ENCODE measurements around the gene TAOK3.

Gene TAOK3

GRCh38 chr12:118219772-118220171 is 152.9 kb downstream of the TAOK3 start:
- no peak for TF ChIP-seq CTCF (IDR thresholded peaks at IDR 0.05; ENCODE audit: borderline replicate concordance, insufficient read depth, low read depth, low read length)
- H3K4me3 ChIP-seq (ENCODE audit: low read depth, low read length) = no peak overlapping the region

- no peak for TF ChIP-seq CTCF (IDR thresholded peaks at IDR 0.05; ENCODE audit: borderline replicate concordance, insufficient read depth, low read depth, low read length)
- no peak overlapping the region for H3K4me3 ChIP-seq (ENCODE audit: low read depth, low read length)
These were observed 153.6 kb downstream of the TAOK3 start for GRCh38 chr12:118219106-118219505.

- TF ChIP-seq CTCF (IDR thresholded peaks at IDR 0.05; ENCODE audit: borderline replicate concordance, insufficient read depth, low read depth, low read length) = no peak
- H3K4me3 ChIP-seq (ENCODE audit: low read depth, low read length) = no peak overlapping the region
These were observed 159.3 kb downstream of the TAOK3 start for GRCh38 chr12:118213452-118213851.

- TF ChIP-seq CTCF (IDR thresholded peaks at IDR 0.05; ENCODE audit: borderline replicate concordance, insufficient read depth, low read depth, low read length) = no peak
- no peak overlapping the region for H3K4me3 ChIP-seq (ENCODE audit: low read depth, low read length)
These were observed 160.1 kb downstream of the TAOK3 start for GRCh38 chr12:118212606-118213005.

- no peak for TF ChIP-seq CTCF (IDR thresholded peaks at IDR 0.05; ENCODE audit: borderline replicate concordance, insufficient read depth, low read depth, low read length)
- no peak overlapping the region for H3K4me3 ChIP-seq (ENCODE audit: low read depth, low read length)
These were observed 166.6 kb downstream of the TAOK3 start for GRCh38 chr12:118206107-118206412.

- no peak for TF ChIP-seq CTCF (IDR thresholded peaks at IDR 0.05; ENCODE audit: borderline replicate concordance, insufficient read depth, low read depth, low read length)
- H3K4me3 ChIP-seq (ENCODE audit: low read depth, low read length) = no peak overlapping the region
These were observed 178.7 kb downstream of the TAOK3 start for GRCh38 chr12:118193958-118194357.

- TF ChIP-seq CTCF (IDR thresholded peaks at IDR 0.05; ENCODE audit: borderline replicate concordance, insufficient read depth, low read depth, low read length) = no peak
- H3K4me3 ChIP-seq (ENCODE audit: low read depth, low read length) = no peak overlapping the region
These were observed 179.2 kb downstream of the TAOK3 start for GRCh38 chr12:118193477-118193876.

All from GM12875 (cell line).